Sigmoid colon (tissue), 4 donors: Measurements from ENCODE around the gene NCOA7.

Source experiments
- EP300 ChIP-seq, 4 donors: sonication (generic); formaldehyde crosslinking; IDR thresholded peaks; one replicate each; pipeline ENCODE4 v1.6.1; 2017; ENCODE audit warnings: antibody characterized with exemption in 4 of 4
- POLR2A ChIP-seq, 2 donors: fragments of 450-650 bp; IDR thresholded peaks; one replicate each; pipeline ENCODE4 v1.6.1; 2016; ENCODE audit warnings: antibody characterized with exemption in 2 of 2, mild to moderate bottlenecking in 2 of 2, moderate library complexity in 2 of 2
- POLR2AphosphoS5 ChIP-seq, 4 donors: sonication (generic); formaldehyde crosslinking; IDR thresholded peaks; one replicate each; pipeline ENCODE4 v1.6.1; 2017; ENCODE audit warnings: antibody characterized with exemption in 4 of 4
- TF ChIP-seq, protein P1 (sequence below), 4 experiments: fragments of 450-650 bp in 3 of 4; fragments of 200-600 bp in 1 of 4; IDR thresholded peaks; one replicate each; pipeline ENCODE4 v1.5.1; 2016 to 2019; ENCODE audit warnings: antibody characterized with exemption in 4 of 4, mild to moderate bottlenecking in 3 of 4, moderate library complexity in 2 of 4

DNA sequence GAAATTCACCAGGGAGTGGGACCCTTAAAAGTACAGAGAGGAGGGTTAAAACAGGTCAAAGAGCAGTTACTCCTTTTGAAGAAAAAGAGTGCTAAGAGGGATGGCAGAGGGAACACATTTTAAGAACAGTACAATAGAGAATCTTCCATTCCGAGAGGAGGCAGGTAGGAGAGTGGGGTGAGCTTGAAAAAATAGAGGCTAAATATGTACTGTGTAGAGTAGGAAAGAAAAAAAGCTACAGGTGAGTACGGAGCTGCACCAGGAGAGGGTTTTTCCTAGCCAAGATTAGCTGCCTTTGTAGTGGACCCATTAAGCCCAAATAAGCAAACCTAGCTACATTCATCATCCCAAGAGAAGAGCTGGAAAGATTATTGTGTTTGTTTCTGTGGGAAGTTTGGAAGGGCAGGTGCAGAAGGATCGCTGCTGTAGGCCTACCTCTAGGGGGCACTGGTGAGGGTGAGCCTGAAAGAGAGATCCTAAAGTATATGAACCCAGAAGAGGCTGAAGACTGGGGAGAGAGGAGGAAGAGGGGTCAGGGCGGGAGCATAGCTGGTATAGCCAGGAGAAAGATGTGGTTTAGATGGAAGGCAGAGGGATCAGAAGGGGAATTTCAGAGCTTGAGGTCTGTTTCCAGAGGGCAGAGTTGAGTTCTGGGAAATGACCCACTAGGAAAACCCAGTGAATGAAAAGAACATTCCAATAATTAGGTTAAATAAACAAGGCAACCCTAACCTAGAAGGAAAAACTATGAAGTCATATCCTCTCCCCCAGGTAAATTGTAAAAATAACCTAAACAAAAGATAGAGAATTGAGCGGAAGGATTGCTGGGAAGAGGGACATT lies 115.6 kb downstream of the NCOA7 start:
- TF ChIP-seq POLR2A (IDR thresholded peaks at IDR 0.05) (no peak), EP300 (IDR thresholded peaks at IDR 0.05) (no peak), POLR2AphosphoS5 (IDR thresholded peaks at IDR 0.05) (no peak)
- TF ChIP-seq, protein P1, sequence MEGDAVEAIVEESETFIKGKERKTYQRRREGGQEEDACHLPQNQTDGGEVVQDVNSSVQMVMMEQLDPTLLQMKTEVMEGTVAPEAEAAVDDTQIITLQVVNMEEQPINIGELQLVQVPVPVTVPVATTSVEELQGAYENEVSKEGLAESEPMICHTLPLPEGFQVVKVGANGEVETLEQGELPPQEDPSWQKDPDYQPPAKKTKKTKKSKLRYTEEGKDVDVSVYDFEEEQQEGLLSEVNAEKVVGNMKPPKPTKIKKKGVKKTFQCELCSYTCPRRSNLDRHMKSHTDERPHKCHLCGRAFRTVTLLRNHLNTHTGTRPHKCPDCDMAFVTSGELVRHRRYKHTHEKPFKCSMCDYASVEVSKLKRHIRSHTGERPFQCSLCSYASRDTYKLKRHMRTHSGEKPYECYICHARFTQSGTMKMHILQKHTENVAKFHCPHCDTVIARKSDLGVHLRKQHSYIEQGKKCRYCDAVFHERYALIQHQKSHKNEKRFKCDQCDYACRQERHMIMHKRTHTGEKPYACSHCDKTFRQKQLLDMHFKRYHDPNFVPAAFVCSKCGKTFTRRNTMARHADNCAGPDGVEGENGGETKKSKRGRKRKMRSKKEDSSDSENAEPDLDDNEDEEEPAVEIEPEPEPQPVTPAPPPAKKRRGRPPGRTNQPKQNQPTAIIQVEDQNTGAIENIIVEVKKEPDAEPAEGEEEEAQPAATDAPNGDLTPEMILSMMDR (IDR thresholded peaks at IDR 0.05), result peak in 3 of 4 experiments; percentile 20 to 32 (median 31)
